ENCODE measurements around the gene PRR30. TPM values are rescaled to one million over a fixed set of nuclear protein-coding genes. Genes with fewer than 3 reads are reported as not detected.

The PRR30 gene
- total RNA-seq, 2 donors from 2014 or later, result not detected

- H3K36me3 ChIP-seq, result no peaks in the 10 kb centered on the region
- peaks cover 0 to 6% of the 10 kb centered on the region in 2 donors for H3K4me1 ChIP-seq
- H3K27ac ChIP-seq, result no peak overlapping the region
- TF ChIP-seq, protein P1, sequence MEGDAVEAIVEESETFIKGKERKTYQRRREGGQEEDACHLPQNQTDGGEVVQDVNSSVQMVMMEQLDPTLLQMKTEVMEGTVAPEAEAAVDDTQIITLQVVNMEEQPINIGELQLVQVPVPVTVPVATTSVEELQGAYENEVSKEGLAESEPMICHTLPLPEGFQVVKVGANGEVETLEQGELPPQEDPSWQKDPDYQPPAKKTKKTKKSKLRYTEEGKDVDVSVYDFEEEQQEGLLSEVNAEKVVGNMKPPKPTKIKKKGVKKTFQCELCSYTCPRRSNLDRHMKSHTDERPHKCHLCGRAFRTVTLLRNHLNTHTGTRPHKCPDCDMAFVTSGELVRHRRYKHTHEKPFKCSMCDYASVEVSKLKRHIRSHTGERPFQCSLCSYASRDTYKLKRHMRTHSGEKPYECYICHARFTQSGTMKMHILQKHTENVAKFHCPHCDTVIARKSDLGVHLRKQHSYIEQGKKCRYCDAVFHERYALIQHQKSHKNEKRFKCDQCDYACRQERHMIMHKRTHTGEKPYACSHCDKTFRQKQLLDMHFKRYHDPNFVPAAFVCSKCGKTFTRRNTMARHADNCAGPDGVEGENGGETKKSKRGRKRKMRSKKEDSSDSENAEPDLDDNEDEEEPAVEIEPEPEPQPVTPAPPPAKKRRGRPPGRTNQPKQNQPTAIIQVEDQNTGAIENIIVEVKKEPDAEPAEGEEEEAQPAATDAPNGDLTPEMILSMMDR (IDR thresholded peaks at IDR 0.05), result no peak
- H3K4me3 ChIP-seq, result no peak overlapping the region
- H3K27me3 ChIP-seq, result no peaks in the 10 kb centered on the region
- DNase-seq (ENCODE audit: low spot score), result no peak
- no peaks in the 10 kb centered on the region for H3K9me3 ChIP-seq
These were observed 32.2 kb upstream of the PRR30 start for GRCh38 chr2:27171351-27171848.

- H3K27me3 ChIP-seq, result no peaks in the 10 kb centered on the region
- H3K27ac ChIP-seq, result no peak overlapping the region
- H3K4me1 ChIP-seq, result peaks cover 0 to 6% of the 10 kb centered on the region in 2 donors
- no peak overlapping the region for H3K4me3 ChIP-seq
- H3K36me3 ChIP-seq, result no peaks in the 10 kb centered on the region
- H3K9me3 ChIP-seq, result no peaks in the 10 kb centered on the region
- DNase-seq (ENCODE audit: low spot score), result no peak
- TF ChIP-seq, protein P1 (IDR thresholded peaks at IDR 0.05), result no peak
These were observed 31.5 kb upstream of the PRR30 start for GRCh38 chr2:27170581-27171337.

DNA sequence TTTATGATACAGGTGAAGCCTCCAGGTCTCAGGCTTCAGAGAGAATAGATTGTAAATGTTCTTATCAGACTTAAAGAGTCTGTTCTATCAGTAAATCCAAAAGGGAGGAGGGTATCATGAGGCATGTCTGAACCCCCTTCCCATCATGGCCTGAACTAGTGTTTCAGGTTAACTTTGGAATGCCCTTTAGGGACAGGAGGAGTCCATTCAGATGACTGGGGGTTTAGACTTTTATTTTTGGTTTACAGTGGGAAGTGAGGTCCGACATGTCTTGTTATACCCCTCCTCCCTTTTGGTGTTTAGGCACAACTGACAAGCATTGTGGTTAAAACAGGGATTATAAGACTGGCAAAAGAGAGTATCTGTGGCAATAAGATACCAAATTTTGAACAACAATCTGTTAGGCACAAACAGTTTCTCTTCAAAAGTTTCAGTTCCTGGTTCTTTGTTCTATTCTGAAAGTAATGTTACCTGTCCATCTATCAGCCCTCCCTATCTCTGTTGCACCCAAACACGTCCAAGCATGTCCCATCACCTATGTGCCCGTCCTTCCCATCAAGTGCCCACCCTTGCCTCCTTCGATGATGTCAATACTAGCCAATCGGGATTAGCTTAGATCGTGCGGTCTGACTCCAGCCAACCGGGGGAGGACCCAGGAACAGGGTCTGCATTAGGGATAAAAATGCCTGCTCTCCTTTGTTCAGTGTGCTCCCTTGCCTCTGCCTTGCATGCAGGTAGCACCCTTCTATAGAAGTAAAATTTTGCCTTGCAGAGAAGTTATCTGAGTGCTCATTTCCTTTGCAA lies 26.0 kb upstream of the PRR30 start:
- H3K4me1 ChIP-seq, result peaks cover 0 to 3% of the 10 kb centered on the region in 2 donors
- H3K9me3 ChIP-seq, result no peaks in the 10 kb centered on the region
- no peaks in the 10 kb centered on the region for H3K27me3 ChIP-seq
- TF ChIP-seq, protein P1 (IDR thresholded peaks at IDR 0.05), result no peak
- no peak for DNase-seq (ENCODE audit: low spot score)
- H3K27ac ChIP-seq, result no peak overlapping the region
- no peaks in the 10 kb centered on the region for H3K36me3 ChIP-seq
- H3K4me3 ChIP-seq, result no peak overlapping the region

DNA sequence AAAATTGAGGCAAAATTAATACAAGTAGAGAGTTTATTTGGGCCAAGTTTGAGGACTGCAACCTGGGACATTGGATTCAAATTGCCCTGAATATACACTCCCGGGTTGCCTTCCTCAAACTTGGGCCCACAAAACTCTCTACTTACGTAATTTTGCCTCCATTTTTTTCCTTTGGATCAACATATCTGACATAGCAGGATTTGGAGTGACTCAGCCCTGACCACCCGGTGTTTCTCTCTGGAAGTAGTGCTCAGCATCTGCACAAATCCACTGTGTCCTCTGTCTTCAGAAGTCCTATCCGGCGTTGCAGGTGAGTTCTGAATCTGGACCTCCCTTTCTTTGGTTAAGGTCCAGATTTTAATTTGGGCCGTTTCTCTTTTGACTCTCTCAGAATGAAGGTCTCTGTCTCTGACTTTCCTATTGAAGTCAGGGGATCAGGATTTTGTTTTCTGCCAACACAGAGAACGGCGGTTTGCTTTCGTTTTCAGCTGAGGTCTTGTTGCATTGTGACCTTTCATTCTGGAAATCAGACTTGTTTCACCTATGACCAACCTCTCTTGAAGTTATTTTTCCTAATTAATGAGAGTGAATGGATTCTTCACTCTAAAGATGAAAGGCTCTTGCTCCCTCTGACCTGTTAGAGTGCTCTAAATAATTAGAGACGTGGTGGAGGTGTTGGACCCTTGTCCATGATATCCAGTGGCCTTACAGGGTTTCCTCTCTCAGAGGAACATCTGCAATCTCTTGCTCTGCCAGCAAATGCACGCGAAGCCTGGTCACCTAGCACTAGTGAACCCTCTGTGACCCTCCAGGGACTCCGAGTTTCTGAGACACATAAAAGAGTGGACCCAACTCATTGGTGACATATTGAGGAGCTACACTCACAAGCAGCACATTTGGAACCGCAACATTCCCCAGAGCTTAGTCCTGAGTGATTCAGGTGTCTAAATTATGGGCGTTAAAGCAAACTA lies 23.2 kb upstream of the PRR30 start:
- no peak for DNase-seq (ENCODE audit: low spot score)
- Histone ChIP-seq H3K4me1 (no peaks in the 10 kb centered on the region), H3K9me3 (no peaks in the 10 kb centered on the region), H3K27ac (no peak overlapping the region), H3K4me3 (no peak overlapping the region), H3K36me3 (no peaks in the 10 kb centered on the region), H3K27me3 (no peaks in the 10 kb centered on the region)
- TF ChIP-seq, protein P1 (IDR thresholded peaks at IDR 0.05), result no peak

DNA sequence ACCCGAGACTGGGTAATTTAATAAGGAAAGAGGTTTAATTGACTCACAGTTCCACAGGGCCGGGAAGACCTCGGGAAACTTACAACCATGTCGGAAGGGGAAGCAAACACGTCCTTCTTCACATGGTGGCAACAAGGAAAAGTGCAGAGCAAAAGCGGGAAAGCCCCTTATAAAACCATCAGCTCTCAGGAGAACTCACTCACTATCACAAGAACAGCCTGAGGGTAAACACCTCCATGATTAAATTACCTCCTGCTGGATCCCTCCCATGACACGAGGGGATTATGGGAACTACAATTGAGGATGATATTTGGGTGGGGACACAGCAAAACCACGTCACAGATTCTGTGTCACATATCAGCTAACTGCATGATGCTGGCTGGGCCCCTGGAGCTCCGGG lies 21.0 kb upstream of the PRR30 start:
- TF ChIP-seq, protein P1 (IDR thresholded peaks at IDR 0.05), result no peak
- no peak overlapping the region for H3K4me3 ChIP-seq
- H3K4me1 ChIP-seq, result no peaks in the 10 kb centered on the region
- DNase-seq (ENCODE audit: low spot score), result no peak
- no peaks in the 10 kb centered on the region for H3K36me3 ChIP-seq
- no peaks in the 10 kb centered on the region for H3K27me3 ChIP-seq
- no peaks in the 10 kb centered on the region for H3K9me3 ChIP-seq
- H3K27ac ChIP-seq, result no peak overlapping the region
